HG02759 (cell line): Measurements from ENCODE around the gene SORBS1.
"Not testable (repeated sequence)": the region's sequence is repeated elsewhere in the genome, so short reads cannot be mapped to it uniquely, and the experiment has no call there.

ENCODE experiments used
- ATAC-seq: cut with Tn5 transposase; IDR thresholded peaks from one replicate; pipeline ENCODE4 v1.9.1; 2021; ENCODE audit warnings: mild to moderate bottlenecking, moderate library complexity; ENCODE audit not compliant: unreplicated experiment

SORBS1 gene

GRCh38 chr10:95496246-95496911 lies 64.8 kb downstream of the SORBS1 start:
- no peak for ATAC-seq

DNA sequence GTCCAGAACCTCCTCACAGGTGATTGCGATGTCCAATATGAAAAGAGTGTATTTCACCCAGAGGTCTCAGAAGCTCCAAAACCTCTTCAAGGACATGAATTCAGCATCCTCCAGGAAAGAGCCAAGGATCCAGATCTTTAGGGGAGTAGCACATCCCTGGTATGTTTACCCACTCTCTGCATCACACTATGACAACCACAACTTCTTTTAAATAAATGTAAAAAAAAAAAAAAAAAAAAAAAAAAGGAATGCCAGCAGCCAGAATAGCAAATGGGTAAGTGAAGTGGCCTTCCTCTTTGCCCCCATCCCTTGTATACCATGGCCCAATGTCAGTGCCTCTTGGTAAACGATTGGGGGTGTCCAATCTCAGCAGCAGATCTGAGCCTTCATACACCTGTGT lies 67.3 kb downstream of the SORBS1 start:
- ATAC-seq, result no peak

DNA sequence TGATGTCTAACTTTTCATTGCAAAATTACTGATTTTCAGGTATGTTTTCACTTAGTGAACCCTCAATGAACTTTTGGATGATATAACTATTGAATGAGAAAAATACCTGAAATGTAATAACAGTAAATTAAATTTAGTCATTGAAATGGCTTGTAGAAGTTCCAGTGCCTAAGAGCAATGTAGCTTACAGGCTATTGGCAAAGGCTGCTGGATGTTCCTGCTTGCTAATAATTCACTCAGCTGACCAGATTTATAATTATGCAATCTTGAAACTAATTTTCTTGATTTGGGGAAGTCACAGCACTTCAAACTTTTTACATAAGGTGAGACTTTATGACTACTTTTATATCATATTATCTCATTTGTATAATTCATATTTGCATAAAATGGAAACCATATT lies 73.2 kb downstream of the SORBS1 start:
- no peak for ATAC-seq

DNA sequence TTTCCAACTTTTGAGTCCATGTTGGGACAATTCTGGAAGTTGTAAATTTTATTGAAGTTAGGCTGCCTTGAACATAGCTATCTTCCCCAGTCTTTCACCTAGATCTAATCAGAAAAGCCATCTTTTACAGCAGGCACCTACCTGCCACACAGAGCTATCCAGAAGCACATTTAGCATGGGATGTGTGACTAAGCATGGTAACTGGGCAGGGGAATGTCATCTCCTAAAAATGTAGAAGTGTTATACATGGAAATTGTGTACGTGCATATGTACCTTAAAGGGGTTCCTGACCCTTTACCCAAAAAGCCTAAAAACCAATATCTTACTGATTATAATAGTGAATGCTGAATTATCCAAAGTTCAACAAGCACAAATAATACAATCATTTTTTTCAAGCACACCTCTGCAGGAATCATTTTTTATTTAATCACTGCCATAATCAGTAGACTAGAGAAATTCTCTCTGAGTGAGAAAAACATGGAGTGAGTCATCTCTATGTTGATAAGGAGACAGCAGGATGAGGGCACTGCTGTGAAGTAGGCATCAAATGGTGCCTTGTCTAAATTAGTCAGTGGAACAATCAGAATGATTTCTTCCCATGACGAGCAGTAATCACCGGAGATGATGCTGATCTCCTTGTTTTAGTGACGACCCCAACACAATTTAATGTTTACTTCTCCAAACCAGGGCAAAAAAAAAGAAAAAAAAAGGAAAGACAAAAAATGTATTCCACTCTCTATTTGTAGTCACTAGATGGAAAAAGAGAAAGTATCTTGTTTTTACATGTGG lies 75.9 kb downstream of the SORBS1 start:
- ATAC-seq, result no peak

DNA sequence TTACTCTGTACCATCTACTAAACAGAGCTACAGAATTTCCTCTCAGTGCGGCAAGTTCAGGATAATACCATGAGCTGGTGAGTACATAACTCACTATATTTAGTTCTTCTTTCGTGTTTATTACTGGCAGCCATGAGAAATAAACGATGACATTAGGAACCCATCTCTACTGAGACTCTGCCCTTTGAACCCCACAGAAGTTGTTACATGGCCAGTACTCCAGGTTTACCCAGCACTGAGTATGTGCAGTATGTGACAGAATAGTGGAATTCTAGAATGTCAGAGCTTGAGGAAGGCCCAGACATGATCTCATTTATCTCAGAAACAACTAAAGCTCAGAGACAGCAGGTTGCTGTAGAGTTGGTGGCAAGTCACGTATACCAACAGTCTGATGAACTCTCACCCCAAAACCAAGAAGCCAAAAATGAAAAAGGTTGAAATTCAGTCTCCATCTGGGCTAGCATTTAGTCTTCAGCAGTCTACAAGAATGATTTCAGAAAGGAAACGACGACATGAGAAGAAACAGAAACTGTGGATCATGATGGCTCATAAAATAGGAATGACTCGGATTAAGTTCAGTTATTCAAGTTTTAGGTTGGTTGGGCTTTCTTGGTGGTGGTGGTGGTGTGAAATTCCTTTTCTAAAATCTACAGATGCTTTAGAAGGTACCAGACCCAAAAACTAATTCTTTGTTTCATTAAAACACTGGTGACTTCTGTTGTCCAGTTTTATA lies 78.5 kb downstream of the SORBS1 start:
- no peak for ATAC-seq

GRCh38 chr10:95480901-95481491 lies 80.2 kb downstream of the SORBS1 start:
- no peak for ATAC-seq

GRCh38 chr10:95480102-95480900 lies 80.9 kb downstream of the SORBS1 start:
- ATAC-seq, result no peak

GRCh38 chr10:95478935-95479334 lies 82.2 kb downstream of the SORBS1 start:
- ATAC-seq, result no peak

- ATAC-seq, result no peak
Measured at GRCh38 chr10:95478185-95478584, 83.0 kb downstream of the SORBS1 start.

GRCh38 chr10:95477175-95477520 lies 84.0 kb downstream of the SORBS1 start:
- no peak for ATAC-seq

DNA sequence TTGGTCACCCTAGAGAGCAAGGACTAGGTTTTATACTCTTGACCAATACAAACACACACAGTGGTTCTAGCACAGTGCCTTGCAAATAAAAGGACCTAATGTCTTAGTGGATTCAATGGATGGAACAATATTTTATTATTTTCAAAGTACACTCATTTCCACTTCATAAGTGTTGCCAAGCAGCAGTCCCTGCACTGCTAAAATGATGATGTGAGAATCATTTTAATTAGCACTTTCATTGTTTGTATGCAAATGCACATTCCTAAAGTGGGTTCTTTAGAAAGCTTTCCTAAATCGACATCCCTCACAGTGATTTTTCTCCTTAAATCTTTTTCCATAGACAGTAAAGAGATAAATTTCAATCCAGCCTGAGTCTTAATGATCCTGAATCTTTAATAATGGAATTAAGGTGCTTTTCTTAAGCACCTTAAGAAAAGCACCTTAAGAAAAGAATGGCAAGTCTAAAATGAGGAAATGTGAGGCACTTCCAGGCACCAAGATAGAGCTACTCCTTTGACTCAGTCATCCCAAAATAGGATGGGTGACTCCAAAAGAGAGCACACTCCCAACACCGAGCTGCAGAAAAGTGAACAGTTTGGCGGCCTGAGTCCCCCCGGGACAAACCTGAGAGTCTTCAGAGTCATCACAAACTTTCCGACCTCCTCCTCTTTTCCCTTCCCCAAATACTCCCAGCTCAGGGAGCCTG lies 84.5 kb downstream of the SORBS1 start:
- no peak for ATAC-seq

DNA sequence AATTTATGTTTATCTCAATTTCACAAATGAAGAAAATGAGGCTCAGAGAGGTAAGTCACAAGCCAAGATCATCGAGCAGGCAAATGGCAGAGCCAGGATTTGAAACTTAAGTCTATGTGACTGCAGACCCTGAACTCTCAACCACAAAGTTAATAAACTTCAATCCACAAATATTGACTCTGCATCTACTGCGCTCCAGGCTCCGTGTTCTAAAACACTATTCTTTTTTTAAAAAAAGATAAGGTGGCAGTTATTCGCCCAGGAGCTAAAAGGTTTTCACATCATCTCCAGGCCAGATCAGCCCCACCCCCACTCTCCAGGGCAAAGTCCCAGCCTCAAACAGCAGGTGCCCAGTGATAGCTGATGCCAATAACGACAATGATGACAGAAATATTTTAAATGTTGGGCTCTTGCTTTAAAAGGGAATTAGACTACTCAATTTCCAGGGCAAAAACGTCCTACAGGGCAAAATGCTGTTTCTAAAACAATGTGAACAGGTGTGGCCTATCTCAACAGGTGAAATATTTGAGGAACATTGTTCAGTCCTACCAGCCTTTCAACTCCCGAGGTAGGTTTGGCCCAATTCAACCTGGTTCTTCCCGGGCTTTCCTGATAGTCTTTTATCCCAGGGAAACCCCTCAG lies 85.2 kb downstream of the SORBS1 start:
- no peak for ATAC-seq

DNA sequence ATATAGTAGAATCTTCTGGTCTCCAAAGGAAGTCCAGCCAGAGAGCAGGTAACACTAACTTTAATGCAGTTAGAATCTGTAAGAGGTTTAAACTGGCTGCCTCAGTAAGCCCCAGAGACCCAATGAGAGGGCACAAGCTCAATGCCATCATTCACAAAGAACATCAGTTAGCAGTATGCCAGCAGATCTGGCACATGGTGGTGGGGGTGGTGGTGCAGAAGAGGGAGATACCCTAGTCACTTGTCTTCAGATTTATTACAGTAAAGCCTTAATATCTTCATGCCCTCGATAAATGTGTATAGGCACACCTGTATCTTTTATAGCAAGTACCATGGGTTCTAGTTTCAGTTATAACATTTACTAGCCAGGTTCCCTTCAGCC lies 86.2 kb downstream of the SORBS1 start:
- no peak for ATAC-seq

DNA sequence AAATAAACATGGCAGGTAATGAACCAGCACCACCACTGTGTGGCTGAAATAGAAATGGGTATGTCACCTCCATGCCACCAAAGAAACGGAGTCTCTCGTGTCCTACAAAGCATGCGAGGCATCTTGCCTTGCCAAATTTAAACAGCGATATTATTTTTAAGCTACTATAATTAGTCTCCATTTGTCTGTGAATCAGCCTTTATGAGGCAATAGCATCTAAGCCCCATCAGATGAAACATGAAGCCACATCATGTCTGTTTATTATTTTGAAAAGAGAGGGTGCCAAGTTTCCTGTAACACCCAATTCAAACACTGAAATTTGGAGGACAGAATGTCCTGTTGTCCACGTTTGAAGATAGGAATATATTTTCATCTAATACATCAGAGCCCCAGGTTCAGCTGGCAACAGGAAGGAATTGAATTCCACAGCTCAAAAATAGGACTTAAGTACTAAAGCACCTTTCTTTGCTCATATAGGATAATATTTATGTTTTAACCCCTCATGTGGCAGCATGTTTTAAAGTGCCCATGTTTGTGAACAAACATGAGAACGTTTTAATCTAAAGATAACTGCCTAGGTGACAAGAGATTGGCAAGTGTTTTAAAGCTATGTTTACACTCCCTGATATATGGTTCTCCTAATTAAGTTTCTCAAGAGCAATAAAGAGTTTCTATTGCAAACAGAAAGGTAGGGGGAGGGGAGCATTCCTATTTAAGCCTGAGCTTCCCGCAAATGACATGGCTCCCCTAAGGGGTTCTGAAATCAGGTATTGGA lies 86.8 kb downstream of the SORBS1 start:
- ATAC-seq, result no peak

GRCh38 chr10:95472304-95473088 lies 88.7 kb downstream of the SORBS1 start:
- no peak for ATAC-seq

GRCh38 chr10:95469676-95470075 lies 91.5 kb downstream of the SORBS1 start:
- ATAC-seq, result no peak

DNA sequence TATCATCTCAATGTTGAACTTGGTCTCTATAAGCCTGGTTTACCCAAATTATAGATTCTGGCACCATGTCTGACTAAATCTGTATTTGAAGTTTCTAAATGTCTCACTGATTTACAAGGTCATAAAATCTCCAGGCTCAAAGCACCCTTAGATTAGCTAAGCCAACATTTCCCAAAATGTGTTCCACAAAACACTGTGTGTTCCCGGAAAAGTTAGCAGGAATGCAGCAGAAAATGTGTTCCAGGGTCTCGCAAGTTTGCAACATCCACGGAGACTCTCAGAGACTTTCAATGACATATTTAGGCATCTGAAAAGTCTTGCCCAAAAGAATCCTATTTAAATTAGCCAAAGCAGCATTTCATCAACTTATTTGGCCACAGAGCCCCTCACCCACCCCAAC lies 91.9 kb downstream of the SORBS1 start:
- ATAC-seq, result no peak

GRCh38 chr10:95467642-95468041 lies 93.5 kb downstream of the SORBS1 start:
- ATAC-seq, result not testable (repeated sequence)
